NOMO-1 treated with DMSO at 0.1 percent for 48 hours (cell line): ENCODE results near the gene ANKMY2.
A peak's percentile ranks its signal among the peaks of the same experiment; 100 is the strongest.
"Not testable (repeated sequence)": the region's sequence is repeated elsewhere in the genome, so short reads cannot be mapped to it uniquely, and the experiment has no call there.

Experiments used
- DNase-seq: peaks from one replicate; lab custom pipeline; 2025; ENCODE audit not compliant: unreplicated experiment; lab: John Stamatoyannopoulos, UW

ANKMY2 gene

DNA sequence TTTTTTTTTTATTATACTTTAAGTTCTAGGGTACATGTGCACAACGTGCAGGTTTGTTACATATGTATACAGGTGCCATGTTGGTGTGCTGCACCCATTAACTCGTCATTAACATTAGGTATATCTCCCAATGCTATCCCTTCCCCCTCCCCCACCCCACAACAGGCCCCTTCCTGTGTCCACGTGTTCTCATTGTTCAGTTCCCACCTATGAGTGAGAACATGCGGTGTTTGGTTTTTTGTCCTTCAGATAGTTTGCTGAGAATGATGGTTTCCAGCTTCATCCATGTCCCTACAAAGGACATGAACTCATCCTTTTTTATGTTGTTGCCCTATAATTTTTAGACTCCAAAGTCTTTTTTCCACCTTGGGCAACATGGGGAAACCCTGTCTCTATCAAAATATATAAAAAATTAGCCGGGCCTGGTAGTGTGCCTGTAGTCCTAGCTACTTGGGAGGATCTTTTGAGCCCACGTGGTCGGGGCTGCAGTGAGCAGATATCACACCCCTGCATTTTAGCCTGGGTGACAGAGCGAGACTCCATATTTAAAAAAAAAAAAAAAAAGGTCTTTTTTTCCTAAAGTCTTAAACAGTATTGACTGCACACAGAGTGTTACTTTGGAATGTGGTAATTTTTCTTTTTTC, 14.4 kb upstream of the ANKMY2 start:
- DNase-seq: not testable (repeated sequence)

- DNase-seq: no peak
Measured at GRCh38 chr7:16657656-16658279, 12.2 kb upstream of the ANKMY2 start.

DNA sequence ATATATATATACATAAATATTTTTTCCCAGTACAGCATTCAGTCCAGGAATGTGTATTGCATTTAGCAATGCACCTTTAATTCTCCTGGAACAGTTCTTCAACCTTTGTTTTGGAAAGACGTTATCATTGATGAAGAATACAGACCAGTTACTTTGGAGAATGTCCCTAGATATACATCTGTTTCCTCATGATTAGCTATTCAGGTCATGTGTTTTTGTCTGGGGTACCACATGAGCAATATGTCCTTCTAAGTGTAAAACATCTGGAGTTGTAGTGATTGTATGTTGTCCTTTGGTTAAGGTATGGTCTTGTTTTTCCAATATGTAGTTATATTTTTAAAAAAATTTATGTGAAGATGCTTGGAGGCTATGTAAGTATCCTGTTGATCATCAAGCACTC, 10.6 kb upstream of the ANKMY2 start:
- no peak for DNase-seq

GRCh38 chr7:16655394-16655793, 9.8 kb upstream of the ANKMY2 start:
- no peak for DNase-seq

DNA sequence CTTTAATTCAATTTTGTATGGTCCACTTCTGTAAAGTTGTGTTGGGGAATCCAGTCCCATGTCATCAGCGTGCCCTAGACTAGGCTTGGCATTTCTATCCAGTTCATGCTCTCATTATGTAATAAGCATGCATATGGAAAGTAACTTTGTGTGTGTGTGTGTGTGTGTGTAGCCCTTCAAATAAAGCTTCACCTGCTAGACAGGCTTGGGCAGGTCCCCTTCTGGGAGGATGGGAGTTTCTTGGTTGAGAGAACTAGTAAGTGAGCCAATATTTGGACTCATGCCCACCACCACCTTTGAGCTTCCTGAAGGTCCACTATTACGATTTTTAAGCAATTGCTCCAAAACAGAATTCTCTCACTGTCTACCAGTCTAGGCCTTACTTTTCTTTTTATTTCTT, 7.3 kb upstream of the ANKMY2 start:
- DNase-seq: no peak

- no peak for DNase-seq
Measured at GRCh38 chr7:16652240-16652583, 6.7 kb upstream of the ANKMY2 start.

DNA sequence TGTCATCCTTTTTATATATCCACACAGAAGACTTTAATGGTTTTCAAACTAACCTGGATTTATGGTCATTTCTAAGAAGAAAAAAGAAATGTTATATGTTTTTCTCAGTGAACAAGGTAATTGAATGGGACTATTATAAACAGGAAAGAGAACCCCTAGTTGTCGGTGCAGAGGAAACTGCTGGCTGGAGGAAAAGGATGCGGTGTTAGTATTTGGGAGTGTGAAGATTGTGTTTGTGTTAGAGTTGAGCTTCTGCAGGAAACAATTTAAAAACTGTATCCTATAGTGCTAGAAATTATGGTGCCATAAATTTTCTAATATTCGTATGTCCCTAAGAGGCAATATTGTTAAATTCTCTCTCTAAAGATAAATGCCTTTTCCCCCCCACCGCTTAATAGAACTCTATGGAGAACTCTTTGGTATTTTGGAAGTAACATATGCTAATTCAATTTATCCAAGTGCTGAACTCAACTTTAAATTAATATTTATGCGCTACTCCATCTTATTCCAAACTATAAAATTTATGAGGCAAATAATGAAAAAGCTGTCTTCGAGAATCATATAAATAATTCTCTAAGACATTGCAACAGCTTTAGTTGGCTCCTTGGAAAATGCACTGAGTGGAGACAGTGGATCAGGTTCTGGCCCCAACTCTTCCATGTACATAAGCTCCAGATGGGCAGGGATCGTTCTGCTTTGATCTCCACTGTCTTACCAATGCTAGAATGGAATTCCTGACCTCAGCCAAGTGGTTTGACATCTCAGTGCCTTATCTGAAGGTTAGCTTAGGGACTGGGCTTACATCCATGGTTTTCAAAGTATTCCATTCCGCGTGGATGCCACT, 6.1 kb upstream of the ANKMY2 start:
- no peak for DNase-seq

DNA sequence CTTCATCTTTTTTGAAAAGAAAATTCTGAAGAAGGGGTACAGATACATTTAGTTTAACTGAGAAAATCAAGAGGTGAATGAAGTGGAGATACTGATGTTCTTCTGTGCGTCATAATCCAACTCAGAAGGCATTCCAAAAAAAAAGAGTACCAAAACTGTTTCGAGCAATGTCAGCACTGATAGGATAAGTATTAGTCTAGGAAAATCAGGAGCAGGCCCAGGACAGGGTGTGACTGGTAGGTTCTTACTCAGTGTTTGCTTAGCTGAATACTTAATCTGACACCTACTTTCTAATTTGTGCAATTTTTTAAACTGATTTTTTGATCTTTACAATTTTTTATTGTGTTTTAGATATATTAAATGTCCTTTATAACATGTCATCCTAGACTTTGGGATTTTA, 4.7 kb upstream of the ANKMY2 start:
- no peak for DNase-seq

GRCh38 chr7:16649196-16649595, 3.6 kb upstream of the ANKMY2 start:
- no peak for DNase-seq

DNA sequence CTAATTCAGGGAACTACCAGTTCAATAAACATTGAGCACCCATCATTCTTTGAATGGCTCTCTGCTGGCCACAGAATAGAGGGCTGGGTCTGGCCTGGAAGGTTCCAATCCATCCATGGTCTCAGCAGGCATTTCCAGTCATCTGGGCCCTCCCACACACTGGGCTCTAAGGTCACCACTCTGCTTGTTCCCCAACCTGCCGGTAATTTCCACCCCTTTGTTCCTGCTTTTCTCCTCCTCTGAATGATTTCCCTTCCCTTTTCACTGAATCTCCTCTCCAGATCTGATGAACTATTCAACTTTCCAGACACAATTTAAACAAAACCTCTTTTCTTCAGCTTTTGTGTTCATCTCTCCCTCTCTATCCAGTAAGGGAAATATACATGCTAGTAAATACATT, 3.0 kb upstream of the ANKMY2 start:
- no peak for DNase-seq

DNA sequence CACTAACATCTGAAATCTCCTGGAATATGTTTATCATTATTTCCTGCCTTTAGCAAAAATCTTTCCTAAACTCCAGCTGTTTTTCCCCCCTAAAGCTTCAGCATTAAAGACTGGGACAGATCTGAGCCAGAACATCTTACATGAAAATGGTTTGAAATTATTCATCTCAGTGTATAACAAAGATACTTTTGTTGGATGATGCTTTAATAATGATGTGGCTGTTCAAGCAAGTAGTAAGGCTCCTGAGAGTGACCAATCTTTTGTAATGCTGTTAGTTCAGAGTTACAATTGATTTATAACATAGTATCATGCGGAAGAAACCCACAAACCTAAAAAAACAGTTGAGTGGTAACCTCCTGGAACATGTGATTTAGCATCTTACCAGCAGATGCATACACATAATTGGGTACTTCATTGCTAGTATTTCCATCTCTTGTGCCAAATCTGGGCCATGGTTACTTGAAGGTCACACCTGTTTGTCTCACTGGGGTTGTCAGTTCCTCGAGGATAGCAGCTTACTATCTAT, 1.9 kb upstream of the ANKMY2 start:
- peak; percentile 14 for DNase-seq

DNA sequence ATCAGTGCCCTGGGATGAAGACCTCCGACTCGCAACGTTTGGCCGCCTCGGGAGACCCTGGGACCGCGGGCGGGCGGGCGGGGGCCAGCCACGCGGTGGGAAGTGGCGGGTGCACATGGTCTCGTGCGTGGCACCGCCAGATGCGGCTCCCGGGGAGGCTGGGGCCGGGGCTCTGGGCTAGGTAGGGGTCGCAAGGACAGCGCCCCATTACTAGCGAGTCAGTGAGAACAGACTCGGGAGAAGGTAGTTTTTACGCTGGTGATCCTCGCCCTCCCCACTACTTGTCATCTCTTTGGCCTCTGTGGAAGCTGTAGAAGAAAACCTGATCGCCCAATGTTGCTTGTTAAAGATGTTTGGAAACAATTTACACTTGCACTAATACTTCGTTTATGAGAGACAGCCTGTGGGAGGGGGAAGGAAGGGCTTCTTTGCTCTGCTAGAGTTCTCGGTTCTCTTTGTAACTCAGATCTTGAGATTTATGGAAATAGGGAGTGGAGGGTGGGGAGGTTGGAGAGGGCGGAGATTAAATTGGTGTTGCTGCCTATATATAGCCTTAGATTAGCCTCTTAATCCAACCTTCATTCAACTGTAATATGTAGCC, 1.0 kb upstream of the ANKMY2 start:
- DNase-seq: peak; percentile 45

- peak; percentile 52 for DNase-seq
Measured at GRCh38 chr7:16644636-16645592, 640 bp downstream of the ANKMY2 start.

DNA sequence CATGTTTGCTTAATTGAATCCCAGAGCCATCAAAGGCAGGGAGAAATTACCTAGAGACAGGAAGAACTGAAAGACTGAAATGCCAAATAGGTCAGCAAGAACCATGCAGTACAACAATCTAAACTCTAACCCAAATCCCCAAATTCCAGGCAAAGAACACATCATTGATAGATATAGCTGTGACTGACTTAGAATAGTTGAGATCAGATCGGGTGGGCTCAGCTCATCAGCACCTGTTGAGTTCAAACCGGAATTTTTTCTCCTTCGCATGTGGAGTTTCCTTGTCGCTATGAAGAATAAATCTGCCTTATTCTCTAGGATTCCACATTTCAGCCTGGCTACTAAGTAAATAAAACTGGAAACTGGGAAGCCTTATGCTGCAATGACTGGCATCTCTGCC, 1.4 kb downstream of the ANKMY2 start:
- DNase-seq: no peak

GRCh38 chr7:16638282-16639280, 7.0 kb downstream of the ANKMY2 start:
- no peak for DNase-seq

GRCh38 chr7:16637379-16637778, 8.2 kb downstream of the ANKMY2 start:
- no peak for DNase-seq

GRCh38 chr7:16636555-16637101, 8.9 kb downstream of the ANKMY2 start:
- DNase-seq: no peak

DNA sequence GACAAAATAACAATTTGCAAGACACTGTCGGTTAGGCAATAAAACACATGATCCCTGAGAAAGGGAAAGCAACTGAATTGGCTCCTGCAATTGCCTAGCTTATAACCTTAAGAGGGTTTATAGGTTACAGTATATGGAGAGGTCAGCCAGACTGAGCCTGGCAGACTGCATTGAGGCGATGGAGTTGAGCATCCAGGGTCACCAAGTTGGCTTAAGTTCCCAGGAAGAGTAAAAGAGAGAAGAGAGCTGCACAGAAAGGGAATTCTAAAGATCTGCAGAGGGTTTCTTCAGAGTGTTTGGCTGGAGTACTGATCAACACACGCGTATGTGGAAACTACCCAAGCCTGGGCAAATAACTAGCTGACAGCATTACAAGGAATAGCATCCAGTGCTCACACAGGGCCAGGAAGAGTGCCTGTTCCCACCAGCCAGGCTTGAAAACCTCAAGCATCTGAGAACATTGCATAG, 11.2 kb downstream of the ANKMY2 start:
- DNase-seq: no peak

- DNase-seq: no peak
Measured at GRCh38 chr7:16630654-16631053, 14.9 kb downstream of the ANKMY2 start.
